ENCODE measurements around the gene ASB5.

Gene ASB5

DNA sequence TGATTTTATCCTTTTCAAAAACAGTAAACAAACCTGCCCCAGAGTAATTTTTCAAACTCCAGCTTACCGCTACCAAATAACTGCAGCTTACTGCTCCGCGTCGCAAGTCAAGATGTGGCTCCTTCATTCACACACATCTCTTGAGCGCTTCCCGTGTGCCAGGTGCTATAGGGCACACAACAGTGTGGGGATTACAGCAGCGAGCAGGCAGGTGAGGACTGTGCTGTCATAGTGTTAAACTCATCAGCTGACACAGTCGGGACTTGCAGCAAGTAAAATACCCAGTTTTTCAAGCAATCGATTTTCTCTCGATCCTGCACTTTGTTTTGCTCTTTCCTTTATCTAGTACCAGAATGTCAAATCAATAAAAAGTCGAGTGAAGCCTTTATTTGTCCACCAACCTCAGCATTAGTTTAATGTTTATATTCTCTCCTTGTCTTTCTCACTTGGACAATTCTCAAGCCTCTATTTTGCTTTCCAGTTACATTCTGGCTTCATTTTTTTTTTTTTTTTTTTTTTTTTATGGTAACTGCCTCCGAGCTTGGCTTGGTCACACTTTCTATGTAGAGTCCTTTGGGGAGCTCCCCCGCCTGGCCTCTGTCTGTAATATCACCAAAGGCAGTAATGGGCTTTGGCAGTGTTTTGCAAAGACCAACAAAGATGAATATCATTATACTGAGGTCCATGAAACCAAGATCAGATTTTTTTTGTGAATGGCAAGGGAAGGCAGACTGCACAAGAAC is 8.3 kb upstream of the ASB5 start:
- peak; percentile 22 for DNase-seq

DNA sequence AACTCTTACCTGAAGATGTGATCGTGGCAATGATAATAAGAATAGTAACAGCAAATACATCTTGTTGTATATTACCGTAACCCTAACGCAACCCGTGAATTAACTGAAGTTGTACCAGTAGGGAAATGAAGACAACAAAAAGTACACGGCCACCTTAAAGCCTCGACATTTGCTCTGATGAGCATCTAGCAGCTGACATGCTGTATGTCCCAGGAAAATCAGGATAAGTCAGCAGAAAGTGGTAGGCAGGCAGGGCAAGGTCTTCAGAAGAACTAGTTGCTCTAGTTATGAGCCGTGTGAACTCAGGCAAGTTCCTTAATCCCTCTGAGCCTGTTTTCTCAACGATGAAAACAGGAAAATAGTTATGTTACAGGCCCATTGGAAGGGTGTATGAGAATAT is 7.7 kb upstream of the ASB5 start:
- no peak for DNase-seq

DNA sequence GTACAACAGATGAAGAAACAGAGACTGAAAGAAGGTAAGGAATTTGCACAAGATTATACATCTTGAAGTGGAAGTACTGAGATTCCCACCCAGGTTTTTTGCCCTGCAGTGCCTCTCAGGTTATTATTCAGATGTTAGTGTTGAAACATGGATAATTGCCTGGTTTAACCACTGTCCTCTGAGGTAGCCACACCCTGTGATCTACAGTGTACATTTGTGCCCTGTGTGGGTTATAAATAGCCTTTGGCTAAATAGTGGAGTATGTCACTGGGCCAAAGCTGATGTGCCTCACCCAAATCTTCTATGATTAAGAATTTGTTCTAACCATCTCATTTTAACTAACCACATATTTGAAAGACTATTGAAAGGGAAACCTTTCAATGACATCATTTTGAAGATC is 5.4 kb upstream of the ASB5 start:
- DNase-seq = no peak

DNA sequence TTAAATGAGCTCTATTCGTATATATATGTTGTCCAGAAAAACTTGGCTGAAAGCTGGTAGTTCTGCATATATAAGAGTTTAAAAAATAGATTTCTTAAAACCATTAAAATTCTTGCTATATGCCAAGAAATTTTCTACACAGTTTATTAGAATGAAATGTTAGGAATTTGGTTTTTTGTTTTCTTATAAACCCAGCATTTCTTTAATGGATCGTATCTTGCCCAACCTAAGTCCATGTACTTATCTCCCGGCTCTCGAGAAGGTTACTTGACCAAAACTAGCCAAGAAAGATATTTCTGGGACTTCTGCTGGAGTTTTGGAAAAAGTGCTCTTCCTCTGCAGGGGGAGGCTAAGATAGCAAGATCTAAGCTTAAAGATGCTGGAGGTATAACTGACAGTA is 4.7 kb upstream of the ASB5 start:
- no peak for DNase-seq

DNA sequence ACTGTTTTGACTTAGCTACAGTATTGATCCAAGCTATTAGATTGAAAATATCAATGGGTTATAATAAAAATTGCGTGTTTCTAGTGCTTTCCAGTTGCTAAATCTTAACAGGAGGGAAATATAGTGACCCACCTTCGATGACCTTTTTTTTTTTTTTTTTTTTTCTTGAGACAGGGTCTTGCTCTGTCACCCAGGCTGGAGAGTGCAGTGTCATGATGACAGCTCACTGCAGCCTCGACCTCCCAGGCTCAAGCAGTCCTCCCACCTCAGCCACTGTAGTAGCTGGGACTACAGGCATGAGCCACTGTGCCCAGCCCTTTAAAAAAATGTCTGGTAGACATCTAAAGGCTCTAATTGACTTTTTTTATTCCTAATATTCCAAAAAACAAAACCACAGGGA is 3.8 kb upstream of the ASB5 start:
- DNase-seq = no peak

DNA sequence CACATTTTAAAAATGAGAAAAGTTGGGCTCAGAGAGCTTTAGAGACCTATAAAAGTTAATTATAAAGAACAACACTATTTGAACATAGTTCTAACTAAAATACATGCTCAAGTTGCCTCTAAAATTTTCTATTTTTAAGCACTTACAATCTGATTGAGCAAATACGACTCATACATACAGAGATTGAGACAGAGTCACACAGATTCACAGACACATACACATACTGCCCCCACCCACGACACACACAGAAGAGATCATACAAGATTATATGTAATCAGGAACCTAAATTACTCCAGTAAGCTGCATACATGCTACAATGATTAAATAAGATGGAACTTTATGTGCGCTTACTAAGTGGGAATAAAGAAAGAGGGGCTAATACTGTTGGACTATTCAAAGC is 2.7 kb upstream of the ASB5 start:
- no peak for DNase-seq

DNA sequence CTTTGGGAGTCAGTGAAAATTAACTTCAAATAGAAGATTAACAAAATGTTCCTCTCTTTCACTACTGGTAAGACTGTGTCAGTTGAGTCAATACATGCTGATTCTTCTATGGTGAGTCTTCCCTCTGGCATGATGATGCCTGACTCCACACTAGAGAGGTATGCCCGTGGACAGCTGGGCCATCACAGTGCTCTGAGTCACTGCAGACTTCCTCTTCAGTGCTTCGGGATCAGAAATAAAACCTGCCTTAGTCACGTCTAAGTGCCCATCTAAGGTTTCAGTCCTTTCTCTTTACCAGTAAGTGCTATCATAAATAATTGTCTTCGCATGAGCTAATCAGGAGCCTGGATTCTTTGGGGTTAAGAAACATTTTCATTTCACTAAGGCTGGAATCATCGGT is 1.6 kb upstream of the ASB5 start:
- DNase-seq = no peak

DNA sequence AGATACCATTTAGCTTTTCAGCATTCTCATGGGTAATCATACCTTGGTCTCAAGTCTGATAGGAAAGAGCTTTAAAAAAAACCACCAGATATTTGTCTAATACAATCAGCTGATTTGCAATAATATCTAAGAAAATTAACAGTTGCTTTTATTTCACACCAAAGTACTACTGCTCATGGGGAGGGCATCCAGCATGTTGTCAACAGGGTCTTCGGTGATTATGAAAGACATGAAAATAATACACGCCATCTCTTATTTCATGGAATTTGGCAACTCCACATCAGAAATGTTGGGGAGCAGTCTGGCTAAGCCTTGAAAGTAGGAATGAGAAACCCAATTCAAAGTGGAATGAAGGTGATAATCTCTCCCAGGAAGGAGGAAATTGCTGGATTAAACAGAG is 3.0 kb downstream of the ASB5 start:
- DNase-seq = no peak

DNA sequence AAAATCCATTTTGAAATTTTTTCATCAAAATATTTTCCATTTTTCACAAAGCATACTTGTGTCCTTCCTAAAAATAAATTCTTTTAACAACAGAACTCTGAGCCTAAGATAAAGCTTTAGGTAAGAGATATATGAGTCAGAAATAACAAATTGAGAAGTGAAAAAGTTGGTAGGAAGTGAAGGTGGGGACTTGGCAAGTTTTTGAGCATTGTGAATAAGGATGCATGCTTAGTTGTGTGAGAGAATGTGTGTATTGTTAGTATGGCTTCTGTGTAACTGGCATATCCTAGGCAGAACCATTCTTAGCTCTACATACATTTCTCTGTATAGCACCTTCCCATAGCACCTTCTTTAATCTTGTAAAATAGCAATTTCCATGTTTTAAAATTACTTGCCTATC is 6.8 kb downstream of the ASB5 start:
- no peak for DNase-seq

DNA sequence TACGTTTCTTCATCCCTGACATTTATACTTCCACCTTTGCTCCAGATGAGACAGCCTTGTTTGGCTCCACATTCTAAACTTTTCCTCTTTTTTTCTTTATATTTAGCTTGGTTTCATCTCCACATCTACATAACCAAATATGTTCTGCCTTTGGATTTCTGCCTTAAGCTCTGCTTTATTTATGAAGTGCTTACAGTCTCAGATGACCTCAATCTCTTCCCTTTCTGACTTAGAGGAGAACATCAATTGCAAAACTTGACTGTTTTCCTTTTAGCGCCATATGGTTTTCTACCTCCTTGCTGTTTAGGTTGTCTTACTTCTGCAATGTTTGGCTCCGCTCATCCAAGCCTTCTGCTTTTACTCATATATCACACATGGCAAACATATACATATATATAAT is 7.5 kb downstream of the ASB5 start:
- DNase-seq = no peak

DNA sequence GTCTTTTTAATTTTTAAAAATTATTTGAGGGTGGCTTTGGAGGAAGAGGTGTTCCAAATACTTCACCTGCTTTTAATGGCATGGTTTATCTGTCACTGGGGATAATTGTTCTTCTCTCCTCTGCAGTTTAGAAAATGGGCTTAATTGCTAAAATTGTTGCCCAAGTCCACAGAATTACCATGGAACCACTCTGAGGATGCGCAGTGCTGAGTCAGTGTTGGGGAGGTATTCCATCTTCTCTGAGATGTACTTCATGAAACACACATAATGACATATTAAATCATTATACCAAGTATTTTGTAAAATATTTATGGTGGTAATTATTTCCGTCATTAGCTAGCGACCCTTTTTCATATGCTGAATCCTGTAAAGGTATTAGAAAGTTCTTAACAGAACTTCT is 8.0 kb downstream of the ASB5 start:
- DNase-seq = no peak

DNA sequence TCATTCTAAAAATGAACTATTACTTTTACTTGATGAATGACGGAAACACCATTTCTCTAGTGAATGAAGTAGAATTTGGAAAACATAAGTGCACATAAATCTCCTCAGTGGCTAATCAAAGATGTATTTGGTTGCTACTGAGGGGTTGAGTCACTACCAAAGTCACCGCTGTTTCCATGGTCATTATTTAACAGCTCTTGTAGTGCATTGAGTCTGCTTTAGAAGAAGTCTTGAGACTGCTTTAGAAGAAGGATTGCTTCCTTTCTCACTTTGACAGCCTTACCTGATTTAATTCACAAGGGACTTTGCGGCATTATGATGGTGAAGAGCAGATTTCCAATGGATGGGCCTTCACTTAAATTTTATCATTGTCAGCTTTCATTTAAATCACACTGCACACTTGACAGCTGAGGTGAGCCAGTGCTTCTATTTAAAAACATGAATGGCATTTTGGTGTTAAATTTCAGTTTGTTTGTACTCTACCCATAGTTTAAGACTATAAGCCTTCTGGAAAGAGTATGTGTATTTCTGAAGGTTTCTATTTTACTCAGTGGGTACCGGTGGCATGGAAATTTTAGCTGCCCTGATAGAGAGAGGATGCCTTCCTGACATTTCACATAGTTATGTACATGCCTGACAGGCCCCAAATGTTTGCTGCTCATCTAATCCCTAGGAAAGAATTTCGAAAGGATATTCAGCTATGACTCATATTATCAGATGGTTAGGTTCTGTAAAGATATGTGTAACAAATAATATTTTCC is 9.5 kb downstream of the ASB5 start:
- no peak for DNase-seq

DNA sequence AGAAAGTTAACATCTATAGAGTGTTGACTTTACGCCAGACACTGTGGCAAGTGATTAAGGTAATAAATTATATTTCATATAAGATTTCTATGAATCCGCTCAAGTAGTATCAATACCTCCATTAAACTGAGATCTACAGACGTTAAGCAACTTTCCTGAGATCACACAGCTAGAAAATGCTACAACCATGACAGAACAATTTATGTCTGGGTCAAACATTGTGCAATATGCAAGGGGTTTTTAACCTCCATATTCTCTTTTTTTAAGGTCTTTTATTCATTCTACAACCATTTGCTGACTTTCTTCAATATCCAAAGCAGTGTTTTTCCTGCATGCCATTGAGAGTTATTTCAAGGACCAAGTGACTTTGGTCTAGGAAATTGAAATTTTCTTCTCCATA is 10.9 kb downstream of the ASB5 start:
- DNase-seq = no peak

DNA sequence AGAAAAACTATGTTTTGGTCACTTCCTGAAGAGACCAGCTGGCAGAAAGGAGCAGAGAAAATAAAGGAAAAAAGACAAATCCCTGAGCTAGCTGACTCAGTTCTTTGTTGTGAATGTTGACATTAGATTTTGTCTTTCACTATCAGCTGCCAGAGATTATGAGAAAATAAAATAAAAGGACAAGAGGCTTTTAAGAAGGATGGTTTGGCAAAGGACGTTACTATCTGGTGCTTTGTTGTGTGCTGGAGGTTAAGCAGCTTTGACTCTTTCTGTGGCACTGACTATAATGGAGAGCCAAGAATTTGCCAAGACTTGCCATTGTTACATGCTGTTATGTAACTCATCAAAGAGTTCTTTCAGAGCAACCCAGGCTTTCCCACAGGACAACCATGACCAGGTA is 12.1 kb downstream of the ASB5 start:
- DNase-seq = no peak

DNA sequence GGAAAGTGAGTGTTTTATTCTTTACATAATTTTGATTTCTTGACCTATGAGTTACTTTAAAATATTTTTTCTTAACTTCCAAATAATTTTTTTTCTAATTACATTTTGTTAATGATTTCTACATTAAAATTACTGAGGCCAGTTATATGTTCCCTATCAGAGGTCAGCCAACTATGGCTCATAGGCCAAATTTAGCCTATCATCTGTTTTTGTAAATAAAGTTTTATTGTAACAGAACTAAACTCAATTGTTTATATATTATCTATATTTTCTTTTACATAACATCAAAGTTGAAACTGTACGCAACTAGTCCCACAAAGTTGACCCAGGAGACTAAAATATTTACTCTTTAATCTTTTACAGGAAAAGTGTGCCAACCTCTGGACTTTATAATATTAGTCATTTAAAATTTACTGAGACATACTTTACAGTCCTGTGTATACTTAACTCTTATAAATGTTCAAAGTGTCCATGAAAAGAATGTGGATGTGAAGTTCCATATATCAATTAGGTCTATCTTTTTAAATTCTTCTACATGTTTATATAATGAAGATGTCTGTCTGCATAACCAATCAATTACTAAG is 26.2 kb downstream of the ASB5 start:
- no peak for DNase-seq

DNA sequence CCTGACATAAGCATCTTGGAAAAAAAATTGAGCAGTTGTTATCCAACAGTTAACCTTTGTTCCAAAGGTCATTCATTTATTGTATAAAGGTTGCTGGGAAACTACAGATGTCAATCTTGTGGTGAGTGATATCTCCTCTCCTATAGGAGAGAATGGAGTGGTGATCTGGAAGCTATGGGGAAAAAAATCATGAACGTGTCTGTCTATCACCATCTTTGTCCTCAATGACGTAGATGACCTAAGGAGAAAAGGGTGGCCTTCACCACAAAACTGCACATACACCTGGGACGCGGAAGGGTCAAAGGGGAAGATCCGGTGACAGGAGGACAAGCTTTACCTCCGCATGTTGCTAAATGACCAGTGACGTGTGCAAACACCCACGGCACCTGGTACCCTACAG is 27.3 kb downstream of the ASB5 start:
- DNase-seq = no peak

DNA sequence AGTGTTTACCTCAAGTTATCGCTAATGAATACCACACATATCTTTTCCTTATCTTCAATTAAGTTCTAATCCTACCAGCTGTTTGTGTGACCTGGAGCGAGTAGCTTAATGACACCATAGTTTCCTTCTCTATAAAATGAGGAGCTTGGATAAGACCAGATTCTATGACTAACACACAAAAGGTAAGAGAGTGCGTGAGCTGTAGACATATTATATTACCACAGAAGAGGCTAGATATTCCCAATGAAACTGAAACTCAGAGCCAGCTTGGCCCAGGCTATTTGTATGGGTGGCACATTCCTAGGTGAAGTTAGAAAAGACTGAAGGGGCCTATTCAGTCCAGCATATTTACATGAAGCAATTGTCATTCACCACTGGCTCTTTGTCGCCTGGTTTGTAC is 30.2 kb downstream of the ASB5 start:
- no peak for DNase-seq

DNA sequence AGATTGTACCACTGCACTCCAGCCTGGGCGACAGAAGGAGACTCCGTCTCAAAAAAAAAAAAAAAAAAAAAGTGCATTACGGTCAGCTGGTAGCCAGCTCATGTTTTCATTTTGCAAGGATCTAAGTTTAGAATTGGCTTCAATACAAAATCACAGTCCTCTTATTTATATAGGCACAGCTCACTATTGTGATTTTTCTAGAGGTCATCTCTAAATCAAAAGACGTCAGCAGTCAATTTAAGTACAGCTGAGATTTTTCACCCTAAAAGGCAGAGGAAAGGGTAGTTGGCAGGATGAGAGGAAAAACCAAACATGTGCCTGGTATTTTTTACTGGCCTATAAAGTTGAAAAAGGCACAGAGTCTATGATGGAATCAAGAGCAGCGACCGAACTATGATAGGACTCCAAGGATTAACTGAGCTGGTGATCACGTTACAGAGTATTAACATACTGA is 30.8 kb downstream of the ASB5 start:
- DNase-seq = no peak

DNA sequence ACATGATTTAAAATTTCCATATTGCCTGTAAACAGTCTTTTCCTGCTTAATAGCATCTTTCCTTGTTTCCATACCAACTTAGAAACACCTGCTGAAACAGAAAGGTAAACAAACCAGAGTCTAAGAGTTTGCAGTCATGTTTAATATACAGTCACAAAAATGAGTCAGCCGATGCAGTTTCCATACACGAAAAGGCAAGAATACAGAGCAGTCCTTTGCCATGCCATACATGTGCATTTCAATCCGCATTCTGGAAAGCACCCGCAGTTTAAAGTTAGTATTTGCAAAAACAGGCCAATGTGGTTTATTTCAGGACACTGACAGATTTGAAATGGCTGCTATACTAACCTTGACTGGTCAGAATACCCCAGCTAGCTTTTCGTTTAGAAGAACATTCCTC is 32.1 kb downstream of the ASB5 start:
- no peak for DNase-seq

DNA sequence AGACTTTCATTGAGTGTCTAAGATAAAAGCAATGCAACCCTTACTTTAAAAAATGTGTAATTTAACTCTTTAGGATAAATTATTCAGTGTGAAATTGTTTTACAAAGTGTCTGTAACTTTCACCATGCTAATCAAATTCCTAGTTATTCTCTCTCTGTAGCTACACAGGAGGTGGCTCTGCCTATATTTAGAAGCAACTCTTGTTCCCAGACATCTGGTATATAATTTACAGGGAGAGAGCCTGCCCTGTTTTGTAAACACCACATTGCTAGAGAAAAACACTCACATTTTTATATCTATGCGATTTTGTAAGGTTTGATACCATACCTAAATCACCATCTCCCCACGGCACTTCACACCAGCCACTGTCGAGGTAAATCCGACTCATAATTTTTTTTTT is 38.2 kb downstream of the ASB5 start:
- peak; percentile 15 for DNase-seq

DNA sequence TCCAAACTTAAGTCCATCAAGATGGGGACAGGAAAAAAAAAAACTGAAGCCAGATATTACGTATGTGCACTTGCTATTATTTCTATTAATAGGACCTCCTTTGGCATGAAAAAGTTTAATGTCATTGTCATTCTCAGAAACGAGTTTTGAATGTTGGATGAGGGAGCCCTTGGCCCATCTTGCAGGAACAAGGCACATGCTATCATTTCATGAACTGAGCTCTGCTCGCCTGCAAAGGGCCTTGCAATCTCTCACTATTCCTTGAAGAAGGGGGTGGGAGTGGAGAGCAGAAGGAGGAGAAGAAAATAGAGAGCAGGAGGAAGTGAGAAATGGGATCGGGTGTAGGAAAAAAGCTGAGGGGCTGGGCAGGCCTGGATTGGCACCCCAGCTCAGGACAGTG is 39.4 kb downstream of the ASB5 start:
- no peak for DNase-seq

DNA sequence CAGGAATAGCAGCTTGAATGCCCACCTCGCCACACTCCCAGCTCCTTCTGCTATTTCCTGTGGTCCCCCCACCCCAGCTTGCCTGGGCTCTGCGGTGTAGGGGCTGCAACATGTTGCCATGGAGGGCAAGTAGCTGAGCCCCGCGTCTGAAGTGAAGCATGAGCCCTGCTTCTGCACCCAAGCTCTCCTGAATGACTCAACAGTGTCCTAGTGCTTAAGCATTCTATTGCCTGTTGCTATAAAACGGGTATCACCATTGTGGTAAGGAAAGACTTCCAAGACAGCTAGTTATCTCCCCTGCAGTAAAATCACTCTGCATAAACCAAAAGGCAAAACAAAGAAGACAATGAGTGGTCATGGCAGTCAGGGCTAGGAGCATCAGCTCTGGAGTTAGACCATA is 42.3 kb downstream of the ASB5 start:
- DNase-seq = no peak

DNA sequence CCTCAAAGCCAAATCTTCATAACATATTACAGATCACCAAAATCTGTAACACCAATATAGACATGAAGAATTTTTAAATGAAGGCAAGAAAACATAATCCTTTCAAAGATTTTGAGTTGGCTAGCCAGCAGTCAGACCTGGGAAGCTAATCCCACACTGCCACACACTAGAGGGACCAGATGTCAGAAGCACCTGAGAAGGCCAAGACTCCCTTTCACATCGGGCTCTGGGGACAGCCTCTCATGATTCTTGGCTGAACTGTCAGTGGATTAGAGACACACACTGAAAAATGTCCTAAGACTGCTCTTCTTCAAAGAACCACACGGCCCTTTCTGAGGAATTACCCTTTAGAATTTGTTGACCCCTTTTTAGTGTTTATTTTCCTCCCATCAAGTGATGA is 45.5 kb downstream of the ASB5 start:
- DNase-seq = no peak

DNA sequence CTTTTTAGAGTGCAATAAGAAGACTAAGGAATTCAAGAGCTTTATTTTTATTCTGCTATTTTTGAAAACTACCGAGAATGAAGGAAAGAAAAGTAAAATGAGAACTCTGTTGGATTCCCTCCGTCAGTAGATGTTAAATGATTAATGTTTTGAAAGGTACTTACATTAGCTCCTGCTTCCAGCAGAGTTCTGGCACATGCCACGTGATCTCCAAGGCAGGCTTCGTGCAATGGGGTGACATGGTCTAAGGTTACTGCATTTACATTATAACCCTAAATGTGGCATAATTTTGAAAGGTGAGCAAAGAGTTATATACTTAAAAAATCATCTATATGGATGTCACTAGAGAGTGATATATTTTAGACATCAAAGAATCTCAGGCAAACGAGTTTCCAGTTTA is 46.9 kb downstream of the ASB5 start:
- no peak for DNase-seq

DNA sequence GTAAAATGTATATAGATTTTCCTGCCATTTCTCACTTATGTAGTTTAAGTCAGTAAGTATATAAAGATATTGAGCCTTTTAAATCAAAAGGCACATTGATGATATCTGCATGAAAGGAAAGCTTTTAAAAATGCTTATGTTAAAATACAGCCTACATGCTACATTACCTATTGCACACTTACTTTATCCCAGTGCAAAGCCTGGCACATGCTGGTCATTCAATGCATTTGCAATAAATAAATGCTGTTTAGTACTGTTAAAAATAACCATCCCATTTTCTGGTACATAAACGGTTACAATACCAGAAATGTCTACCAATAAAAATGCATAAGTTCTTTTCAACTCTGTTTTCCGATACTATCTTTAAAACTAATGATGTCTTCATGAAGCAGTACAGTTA is 51.5 kb downstream of the ASB5 start:
- no peak for DNase-seq
